HepG2 (cell line): ENCODE measurements around the gene HLA-DMB. TPM values are rescaled to one million over a fixed set of nuclear protein-coding genes. Genes with fewer than 3 reads are reported as not detected.

ENCODE experiments used
- ATF1 ChIP-seq: IDR thresholded peaks from 2 replicates; pipeline ENCODE4 v1.6.1; 2016; ENCODE audit warnings: mild to moderate bottlenecking, control low read depth
- CBX2 ChIP-seq, 2 experiments: fragments of 200-600 bp in 1 of 2; sonication (generic); formaldehyde crosslinking in 1 of 2; IDR thresholded peaks; 2 replicates each; pipeline versions ENCODE4 v1.7.0 to v1.8.1; 2018 to 2022; ENCODE audit warnings: low read depth in 2 of 2, low read length in 1 of 2, mild to moderate bottlenecking in 1 of 2, missing genetic modification reagents in 1 of 2
- DNMT1 ChIP-seq: sonication (generic); formaldehyde crosslinking; IDR thresholded peaks from 2 replicates; pipeline ENCODE4 v1.5.1; 2020; ENCODE audit warnings: mild to moderate bottlenecking, missing genetic modification reagents
- ELF1 ChIP-seq: sonication (generic); formaldehyde crosslinking; IDR thresholded peaks from 2 replicates; pipeline ENCODE4 v1.4.0; 2020; ENCODE audit warnings: missing genetic modification reagents
- FOXK1 ChIP-seq: sonication (generic); formaldehyde crosslinking; IDR thresholded peaks from 2 replicates; pipeline ENCODE4 v1.4.0; 2020; ENCODE audit warnings: low read depth, missing genetic modification reagents, borderline replicate concordance
- HNF4G ChIP-seq, 2 experiments: sonication (generic) in 1 of 2; formaldehyde crosslinking in 1 of 2; IDR thresholded peaks; 2 replicates each; pipeline versions ENCODE4 v1.4.0 to v1.6.1; 2011 to 2020; ENCODE audit warnings: borderline replicate concordance in 2 of 2, low read depth in 2 of 2, mild to moderate bottlenecking in 2 of 2, low read length in 1 of 2, missing genetic modification reagents in 1 of 2, moderate library complexity in 1 of 2
- KLF6 ChIP-seq: IDR thresholded peaks from 2 replicates; pipeline ENCODE4 v1.8.0; 2016; ENCODE audit warnings: missing biosample characterization, missing genetic modification reagents
- KLF9 ChIP-seq: IDR thresholded peaks from 2 replicates; pipeline ENCODE4 v1.6.1; 2016; ENCODE audit warnings: low read depth
- NFYB ChIP-seq: sonication (generic); formaldehyde crosslinking; IDR thresholded peaks from 2 replicates; pipeline ENCODE4 v1.4.0; 2020; ENCODE audit warnings: missing genetic modification reagents
- NR2C2 ChIP-seq: sonication (generic); formaldehyde crosslinking; IDR thresholded peaks from 2 replicates; pipeline ENCODE4 v1.4.0; 2020; ENCODE audit warnings: missing genetic modification reagents, mild to moderate bottlenecking, moderate library complexity, borderline replicate concordance
- POLR2A ChIP-seq, 2 experiments: IDR thresholded peaks; 2 replicates each; pipeline ENCODE4 v1.6.1; 2011; ENCODE audit warnings: low read depth in 2 of 2, low read length in 2 of 2, mild to moderate bottlenecking in 1 of 2, moderate library complexity in 1 of 2; ENCODE audit not compliant: insufficient read depth in 1 of 2
- POLR2AphosphoS2 ChIP-seq: IDR thresholded peaks from 2 replicates; pipeline ENCODE4 v1.6.1; 2011; ENCODE audit warnings: low read depth, low read length, improper control_type of control experiment
- RBM22 ChIP-seq: fragments of 200-400 bp; formaldehyde crosslinking; optimal IDR thresholded peaks from 2 replicates; pipeline ENCODE3; 2017; ENCODE audit warnings: mild to moderate bottlenecking, low read length, moderate library complexity
- ZBTB7A ChIP-seq: sonication (generic); formaldehyde crosslinking; IDR thresholded peaks from 2 replicates; pipeline ENCODE4 v1.8.0; 2022; ENCODE audit warnings: mild to moderate bottlenecking, missing genetic modification reagents
- ZFYVE20 ChIP-seq: sonication (generic); formaldehyde crosslinking; IDR thresholded peaks from 2 replicates; pipeline ENCODE4 v1.8.0; 2023; ENCODE audit warnings: low read depth, mild to moderate bottlenecking, moderate library complexity, missing genetic modification reagents, borderline replicate concordance
- ZIK1 ChIP-seq: sonication (generic); formaldehyde crosslinking; IDR thresholded peaks from 2 replicates; pipeline ENCODE4 v1.5.0; 2020; ENCODE audit warnings: mild to moderate bottlenecking, low read depth, missing genetic modification reagents, borderline replicate concordance
- ZNF335 ChIP-seq: sonication (generic); formaldehyde crosslinking; IDR thresholded peaks from 2 replicates; pipeline ENCODE4 v1.4.0; 2020; ENCODE audit warnings: missing genetic modification reagents
- ZNF543 ChIP-seq: sonication (generic); formaldehyde crosslinking; IDR thresholded peaks from 2 replicates; pipeline ENCODE4 v1.4.0; 2020; ENCODE audit warnings: mild to moderate bottlenecking, missing genetic modification reagents
- ZNF589 ChIP-seq: sonication (generic); formaldehyde crosslinking; conservative IDR thresholded peaks from 2 replicates; pipeline ENCODE4 v1.8.0; 2022; ENCODE audit warnings: mild to moderate bottlenecking, moderate library complexity, missing genetic modification reagents
- ZNF629 ChIP-seq: sonication (generic); formaldehyde crosslinking; conservative IDR thresholded peaks from 2 replicates; pipeline ENCODE4 v1.5.0; 2020; ENCODE audit warnings: missing genetic modification reagents
- ZSCAN31 ChIP-seq: sonication (generic); formaldehyde crosslinking; IDR thresholded peaks from 2 replicates; pipeline ENCODE4 v1.5.0; 2020; ENCODE audit warnings: low read depth, mild to moderate bottlenecking, missing genetic modification reagents
- polyA plus RNA-seq, 8 experiments: library from polyadenylated mRNA; depleted of rRNA in 3 of 8; stranded (reverse) in 7 of 8; unstranded in 1 of 8; fragments of >200 nt; fragmentation: Illumina TruSeq in 4 of 8; extraction: Trizol in 4 of 8; gene quantifications; 2 replicates each; pipeline versions ENCODE4 v1.2.1 to v1.2.3, GENCODE V29; 2011 to 2016; ENCODE audit warnings: low read depth in 4 of 8, missing spikeins in 1 of 8, mixed read lengths in 1 of 8; ENCODE audit not compliant: insufficient read depth in 1 of 8
- total RNA-seq, 5 experiments: library from RNA; depleted of rRNA; stranded (reverse); fragments of >200 nt; fragmentation: Illumina TruSeq; extraction: Trizol; gene quantifications; 2 replicates each; pipeline ENCODE4 v1.2.3, GENCODE V29; 2016; ENCODE audit warnings: low read depth in 1 of 5
- TF ChIP-seq, protein P1 (sequence below): sonication (generic); formaldehyde crosslinking; IDR thresholded peaks from 2 replicates; pipeline ENCODE4 v1.5.0; 2020; ENCODE audit warnings: missing genetic modification reagents
- TF ChIP-seq, protein P2 (sequence below): sonication (generic); formaldehyde crosslinking; IDR thresholded peaks from 2 replicates; pipeline ENCODE4 v1.4.0; 2020; ENCODE audit warnings: missing genetic modification reagents, borderline replicate concordance
- TF ChIP-seq, protein P3 (sequence below): sonication (generic); formaldehyde crosslinking; IDR thresholded peaks from 2 replicates; pipeline ENCODE4 v1.4.0; 2020; ENCODE audit warnings: mild to moderate bottlenecking, missing genetic modification reagents

Gene HLA-DMB
- total and polyA plus RNA-seq, 2 of the 13 experiments (the other 11 are each of a cell fraction or from before 2014, with no cell fraction given) = not detected

DNA sequence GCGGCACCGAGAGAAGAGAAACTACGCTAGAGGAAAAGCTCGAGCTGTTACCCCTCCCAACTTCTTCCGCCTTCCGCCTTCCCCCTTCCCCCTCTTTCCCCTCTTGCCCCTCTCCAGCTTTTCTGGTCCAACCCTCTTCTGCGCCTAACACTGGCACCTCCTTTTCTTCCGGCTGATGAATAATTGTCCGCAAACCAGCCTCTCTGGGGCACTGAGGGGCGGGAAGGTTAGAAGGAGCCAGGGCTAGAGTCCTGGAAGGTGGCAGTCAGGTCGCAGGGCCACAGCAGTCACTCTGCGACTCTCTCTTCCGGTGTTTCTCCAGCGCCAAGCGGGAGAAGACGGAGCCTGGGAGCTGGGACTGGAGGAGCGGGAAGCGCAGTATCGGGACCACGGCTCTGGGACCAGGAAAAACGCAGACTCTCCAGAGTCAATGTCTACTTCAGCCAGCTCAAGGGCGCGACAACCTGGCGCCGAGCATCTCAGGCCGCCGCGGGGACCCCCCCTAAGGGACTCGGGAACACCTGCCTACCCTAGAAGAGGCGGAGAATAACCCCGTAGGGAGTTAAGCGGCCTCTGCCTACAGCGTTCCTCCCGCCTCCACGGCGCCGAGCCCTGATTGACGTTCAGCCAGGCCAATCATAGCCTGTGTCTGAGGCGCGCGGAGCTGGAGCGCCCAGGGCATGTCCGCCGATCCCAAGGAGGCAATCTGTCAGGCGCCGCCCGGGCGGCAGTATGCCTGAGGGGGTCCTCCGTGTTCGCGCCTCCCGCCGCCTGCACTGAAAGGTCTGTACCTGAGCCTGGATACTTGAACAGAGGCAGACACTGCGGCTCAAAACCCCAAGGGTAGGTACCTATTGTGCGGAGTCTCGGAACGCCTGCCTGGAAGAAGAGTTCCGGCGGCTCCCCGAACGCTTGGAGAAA, 46.5 kb downstream of the HLA-DMB start (continued):
- no peak for TF ChIP-seq POLR2AphosphoS2
- TF ChIP-seq NFYB (CRISPR knock-in tag) = peak; percentile 94
- TF ChIP-seq ZNF629 (CRISPR knock-in tag) = no peak
- peak; percentile 69; the same call in 1 of the 2 replicates for TF ChIP-seq FOXK1
- peak; percentile 82 for TF ChIP-seq KLF6
- TF ChIP-seq KLF9 = no peak; the same call in 1 of the 2 replicates
- TF ChIP-seq NR2C2 = peak; percentile 51; the same call in 1 of the 2 replicates
- no peak for TF ChIP-seq CBX2 (IDR thresholded peaks at IDR 0.05; ENCODE audit: low read depth, low read length)
- TF ChIP-seq CBX2 (CRISPR knock-in tag; IDR thresholded peaks at IDR 0.05; ENCODE audit: low read depth) = no peak
- TF ChIP-seq ATF1 (CRISPR knock-in tag) = peak; percentile 63; the same call in 1 of the 2 replicates
- TF ChIP-seq ZSCAN31 (CRISPR knock-in tag) = peak; percentile 90
- peak; percentile 66; the same call in 1 of the 2 replicates for TF ChIP-seq ZIK1 (CRISPR knock-in tag)
- TF ChIP-seq, protein P1, sequence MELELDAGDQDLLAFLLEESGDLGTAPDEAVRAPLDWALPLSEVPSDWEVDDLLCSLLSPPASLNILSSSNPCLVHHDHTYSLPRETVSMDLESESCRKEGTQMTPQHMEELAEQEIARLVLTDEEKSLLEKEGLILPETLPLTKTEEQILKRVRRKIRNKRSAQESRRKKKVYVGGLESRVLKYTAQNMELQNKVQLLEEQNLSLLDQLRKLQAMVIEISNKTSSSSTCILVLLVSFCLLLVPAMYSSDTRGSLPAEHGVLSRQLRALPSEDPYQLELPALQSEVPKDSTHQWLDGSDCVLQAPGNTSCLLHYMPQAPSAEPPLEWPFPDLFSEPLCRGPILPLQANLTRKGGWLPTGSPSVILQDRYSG (CRISPR knock-in tag) = no peak
- TF ChIP-seq ZBTB7A (CRISPR knock-in tag) = no peak
- no peak for TF ChIP-seq ZFYVE20 (CRISPR knock-in tag)
- TF ChIP-seq ZNF335 (CRISPR knock-in tag) = peak; percentile 95
- TF ChIP-seq RBM22 = no peak
- TF ChIP-seq HNF4G (IDR thresholded peaks at IDR 0.05; ENCODE audit: borderline replicate concordance, low read depth, low read length) = no peak
- TF ChIP-seq HNF4G (CRISPR knock-in tag; IDR thresholded peaks at IDR 0.05; ENCODE audit: borderline replicate concordance, low read depth) = peak; percentile 44; the same call in 1 of the 2 replicates
- TF ChIP-seq DNMT1 = 0 out of 2 replicates have a peak, but pooled peaks have one; percentile 29
- TF ChIP-seq, protein P2, sequence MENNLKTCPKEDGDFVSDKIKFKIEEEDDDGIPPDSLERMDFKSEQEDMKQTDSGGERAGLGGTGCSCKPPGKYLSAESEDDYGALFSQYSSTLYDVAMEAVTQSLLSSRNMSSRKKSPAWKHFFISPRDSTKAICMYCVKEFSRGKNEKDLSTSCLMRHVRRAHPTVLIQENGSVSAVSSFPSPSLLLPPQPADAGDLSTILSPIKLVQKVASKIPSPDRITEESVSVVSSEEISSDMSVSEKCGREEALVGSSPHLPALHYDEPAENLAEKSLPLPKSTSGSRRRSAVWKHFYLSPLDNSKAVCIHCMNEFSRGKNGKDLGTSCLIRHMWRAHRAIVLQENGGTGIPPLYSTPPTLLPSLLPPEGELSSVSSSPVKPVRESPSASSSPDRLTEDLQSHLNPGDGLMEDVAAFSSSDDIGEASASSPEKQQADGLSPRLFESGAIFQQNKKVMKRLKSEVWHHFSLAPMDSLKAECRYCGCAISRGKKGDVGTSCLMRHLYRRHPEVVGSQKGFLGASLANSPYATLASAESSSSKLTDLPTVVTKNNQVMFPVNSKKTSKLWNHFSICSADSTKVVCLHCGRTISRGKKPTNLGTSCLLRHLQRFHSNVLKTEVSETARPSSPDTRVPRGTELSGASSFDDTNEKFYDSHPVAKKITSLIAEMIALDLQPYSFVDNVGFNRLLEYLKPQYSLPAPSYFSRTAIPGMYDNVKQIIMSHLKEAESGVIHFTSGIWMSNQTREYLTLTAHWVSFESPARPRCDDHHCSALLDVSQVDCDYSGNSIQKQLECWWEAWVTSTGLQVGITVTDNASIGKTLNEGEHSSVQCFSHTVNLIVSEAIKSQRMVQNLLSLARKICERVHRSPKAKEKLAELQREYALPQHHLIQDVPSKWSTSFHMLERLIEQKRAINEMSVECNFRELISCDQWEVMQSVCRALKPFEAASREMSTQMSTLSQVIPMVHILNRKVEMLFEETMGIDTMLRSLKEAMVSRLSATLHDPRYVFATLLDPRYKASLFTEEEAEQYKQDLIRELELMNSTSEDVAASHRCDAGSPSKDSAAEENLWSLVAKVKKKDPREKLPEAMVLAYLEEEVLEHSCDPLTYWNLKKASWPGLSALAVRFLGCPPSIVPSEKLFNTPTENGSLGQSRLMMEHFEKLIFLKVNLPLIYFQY (CRISPR knock-in tag) = peak; percentile 60; the same call in 1 of the 2 replicates
- TF ChIP-seq, protein P3, sequence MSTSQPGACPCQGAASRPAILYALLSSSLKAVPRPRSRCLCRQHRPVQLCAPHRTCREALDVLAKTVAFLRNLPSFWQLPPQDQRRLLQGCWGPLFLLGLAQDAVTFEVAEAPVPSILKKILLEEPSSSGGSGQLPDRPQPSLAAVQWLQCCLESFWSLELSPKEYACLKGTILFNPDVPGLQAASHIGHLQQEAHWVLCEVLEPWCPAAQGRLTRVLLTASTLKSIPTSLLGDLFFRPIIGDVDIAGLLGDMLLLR (CRISPR knock-in tag) = no peak
- peak; percentile 79 for TF ChIP-seq ZNF589 (CRISPR knock-in tag)
- TF ChIP-seq ELF1 (CRISPR knock-in tag) = peak; percentile 65
- TF ChIP-seq POLR2A (IDR thresholded peaks at IDR 0.05; ENCODE audit: insufficient read depth in 1 of 2, low read depth in 2 of 2, low read length in 2 of 2) = peak; percentile 54 to 87; a peak in 3 of 4 replicates
- no peak; the same call in 1 of the 2 replicates for TF ChIP-seq ZNF543 (CRISPR knock-in tag)
